SK-N-SH (cell line): ENCODE results near the gene CASZ1. TPM values are rescaled to one million over a fixed set of nuclear protein-coding genes. Genes with fewer than 3 reads are reported as not detected.

ENCODE experiments used
- CTCF ChIA-PET: fragments of 300-600, 350-600 bp; formaldehyde crosslinking; extraction: SDS; loops from one replicate; lab custom pipeline; 2021; lab: Yijun Ruan, JAX
- POLR2A ChIA-PET: fragments of 350-600 bp; sonication (Branson Sonifier 250); formaldehyde crosslinking; extraction: SDS; loops from one replicate; lab custom pipeline; 2020; ENCODE audit warnings: antibody characterized with exemption, inconsistent platforms; lab: Yijun Ruan, JAX
- DNase-seq: peaks from one replicate; pipeline ENCODE4 v3.0.0; 2012
- H2AFZ ChIP-seq: fragments of 200-600 bp; sonication (generic); 2 replicates; pipeline ENCODE4 v1.8.1; 2016; ENCODE audit warnings: antibody characterized with exemption, mild to moderate bottlenecking, low read depth
- H3F3A ChIP-seq: fragments of 200-600 bp; sonication (generic); replicated peaks from 2 replicates; pipeline ENCODE3; 2016; ENCODE audit warnings: antibody characterized with exemption, mild to moderate bottlenecking; ENCODE audit not compliant: insufficient read depth
- H3K27ac ChIP-seq, 2 experiments: fragments of 200-500 bp in 1 of 2; fragments of 200-600 bp in 1 of 2; sonication (Bioruptor generic) in 1 of 2; sonication (generic), shearing (Covaris generic) in 1 of 2; 2 replicates each; pipeline versions ENCODE4 v1.5.1 to v1.6.1; 2014 to 2016; ENCODE audit warnings: low read depth in 2 of 2, inconsistent platforms in 1 of 2, low read length in 1 of 2, mild to moderate bottlenecking in 1 of 2, mixed read lengths in 1 of 2
- H3K27me3 ChIP-seq: fragments of 200-600 bp; sonication (generic), shearing (Covaris generic); 2 replicates; pipeline ENCODE4 v1.6.1; 2016; ENCODE audit warnings: mixed run types; ENCODE audit not compliant: insufficient read depth
- H3K36me3 ChIP-seq, 2 experiments: fragments of 200-500 bp in 1 of 2; fragments of 200-600 bp in 1 of 2; sonication (Bioruptor generic) in 1 of 2; sonication (generic) in 1 of 2; replicated peaks in 1 of 2; 2 replicates each; pipeline versions ENCODE3 to v1.5.1; 2014 to 2016; ENCODE audit warnings: low read length in 1 of 2, mild to moderate bottlenecking in 1 of 2; ENCODE audit not compliant: insufficient read depth in 2 of 2, control insufficient read depth in 1 of 2
- H3K4me1 ChIP-seq, 2 experiments: fragments of 200-500 bp in 1 of 2; fragments of 200-600 bp in 1 of 2; sonication (Bioruptor generic) in 1 of 2; sonication (generic), shearing (Covaris generic) in 1 of 2; 2 replicates each; pipeline versions ENCODE4 v1.5.1 to v1.6.1; 2014 to 2016; ENCODE audit warnings: low read depth in 1 of 2, low read length in 1 of 2, mixed run types in 1 of 2; ENCODE audit not compliant: insufficient read depth in 2 of 2, control insufficient read depth in 1 of 2
- H3K4me2 ChIP-seq: fragments of 200-600 bp; sonication (generic), shearing (Covaris generic); 2 replicates; pipeline ENCODE4 v1.6.1; 2017; ENCODE audit warnings: mixed run types
- H3K4me3 ChIP-seq, 2 experiments: fragments of 200-500 bp in 1 of 2; fragments of 200-600 bp in 1 of 2; sonication (Bioruptor generic) in 1 of 2; sonication (generic), shearing (Covaris generic) in 1 of 2; 2 replicates each; pipeline versions ENCODE4 v1.5.1 to v1.8.1; 2014 to 2016; ENCODE audit warnings: low read depth in 2 of 2, inconsistent platforms in 1 of 2, low read length in 1 of 2, mild to moderate bottlenecking in 1 of 2, mixed read lengths in 1 of 2, moderate library complexity in 1 of 2
- H3K79me2 ChIP-seq: fragments of 200-600 bp; sonication (generic); 2 replicates; pipeline ENCODE4 v1.8.1; 2017; ENCODE audit warnings: mild to moderate bottlenecking; ENCODE audit not compliant: insufficient read depth
- H3K9ac ChIP-seq: fragments of 200-600 bp; sonication (generic); 2 replicates; pipeline ENCODE4 v1.6.1; 2017; ENCODE audit warnings: mixed run types
- H3K9me2 ChIP-seq: fragments of 200-600 bp; sonication (generic); 2 replicates; pipeline ENCODE4 v1.6.1; 2017; ENCODE audit warnings: mixed run types
- H3K9me3 ChIP-seq: fragments of 200-600 bp; sonication (generic); 2 replicates; pipeline ENCODE4 v1.6.1; 2017; ENCODE audit warnings: mixed run types, mild to moderate bottlenecking, moderate library complexity
- H4K20me1 ChIP-seq: fragments of 200-600 bp; sonication (generic); 2 replicates; pipeline ENCODE4 v1.6.1; 2017; ENCODE audit warnings: mild to moderate bottlenecking, mixed run types; ENCODE audit not compliant: insufficient read depth
- CHD2 ChIP-seq: fragments of 150-350 bp; IDR thresholded peaks from 2 replicates; pipeline ENCODE4 v1.6.1; 2018; ENCODE audit warnings: low read length; ENCODE audit not compliant: partially characterized antibody
- ELF1 ChIP-seq: IDR thresholded peaks from 2 replicates; pipeline ENCODE4 v1.4.0; 2012
- EP300 ChIP-seq, 2 experiments: IDR thresholded peaks; 2 replicates each; pipeline versions ENCODE4 v1.4.0 to v1.6.1; 2012; ENCODE audit warnings: borderline replicate concordance in 1 of 2, low read depth in 1 of 2, low read length in 1 of 2
- EZH2phosphoT487 ChIP-seq: fragments of 200-600 bp; sonication (generic); IDR thresholded peaks from 2 replicates; pipeline ENCODE4 v1.6.1; 2017; ENCODE audit warnings: low read depth, mixed run types, mild to moderate bottlenecking, antibody characterized with exemption, moderate library complexity, borderline replicate concordance
- FOSL2 ChIP-seq: IDR thresholded peaks from 2 replicates; pipeline ENCODE4 v1.4.0; 2012; ENCODE audit warnings: low read depth, mild to moderate bottlenecking, moderate library complexity, borderline replicate concordance
- FOXJ3 ChIP-seq: sonication (generic); formaldehyde crosslinking; IDR thresholded peaks from 2 replicates; pipeline ENCODE4 v1.5.1; 2020; ENCODE audit warnings: mild to moderate bottlenecking, missing genetic modification reagents
- FOXM1 ChIP-seq: IDR thresholded peaks from 2 replicates; pipeline ENCODE4 v1.4.0; 2012; ENCODE audit warnings: low read depth, mild to moderate bottlenecking
- GABPA ChIP-seq: IDR thresholded peaks from 2 replicates; pipeline ENCODE4 v1.4.0; 2012; ENCODE audit warnings: low read depth, mild to moderate bottlenecking
- GATA2 ChIP-seq: sonication (generic); formaldehyde crosslinking; IDR thresholded peaks from 2 replicates; pipeline ENCODE4 v1.5.0; 2020; ENCODE audit warnings: mild to moderate bottlenecking, missing genetic modification reagents
- JUND ChIP-seq: IDR thresholded peaks from 2 replicates; pipeline ENCODE4 v1.4.0; 2012
- MEF2A ChIP-seq: IDR thresholded peaks from 2 replicates; pipeline ENCODE4 v1.4.0; 2012; ENCODE audit warnings: low read depth, borderline replicate concordance
- NFIC ChIP-seq: IDR thresholded peaks from 2 replicates; pipeline ENCODE4 v1.4.0; 2012; ENCODE audit warnings: borderline replicate concordance
- RAD21 ChIP-seq: IDR thresholded peaks from 2 replicates; pipeline ENCODE4 v1.6.1; 2012; ENCODE audit warnings: mild to moderate bottlenecking, low read length
- RXRA ChIP-seq: IDR thresholded peaks from 2 replicates; pipeline ENCODE4 v1.4.0; 2012; ENCODE audit warnings: low read depth, mild to moderate bottlenecking, borderline replicate concordance
- SIN3A ChIP-seq: IDR thresholded peaks from 2 replicates; pipeline ENCODE4 v1.6.1; 2012; ENCODE audit warnings: low read depth, mild to moderate bottlenecking, low read length, moderate library complexity, borderline replicate concordance
- TAF1 ChIP-seq: IDR thresholded peaks from 2 replicates; pipeline ENCODE4 v1.6.1; 2012; ENCODE audit warnings: low read depth, mild to moderate bottlenecking, low read length, moderate library complexity, borderline replicate concordance
- WGBS: methylation state at CpG from one replicate; pipeline ENCODE4 v1.1.6; 2017; ENCODE audit warnings: low lambda C conversion rate; 5-methylcytosine and 5-hydroxymethylcytosine counted together
- polyA plus RNA-seq, 3 experiments: library from polyadenylated mRNA; depleted of rRNA; stranded (reverse); fragments of >200 nt; gene quantifications; 2 replicates each; pipeline ENCODE4 v1.2.3, GENCODE V29; 2012
- TF ChIP-seq, protein P1 (sequence below): fragments of 200-600 bp; sonication (generic); IDR thresholded peaks from 2 replicates; pipeline ENCODE4 v1.6.1; 2017; ENCODE audit warnings: antibody characterized with exemption, mild to moderate bottlenecking, moderate library complexity
- TF ChIP-seq, protein P2 (sequence below): IDR thresholded peaks from 2 replicates; pipeline ENCODE4 v1.6.1; 2012; ENCODE audit warnings: mild to moderate bottlenecking, low read depth, low read length, moderate library complexity
- TF ChIP-seq, protein P3 (sequence below): IDR thresholded peaks from 2 replicates; pipeline ENCODE4 v1.4.0; 2012; ENCODE audit warnings: low read depth, borderline replicate concordance
- TF ChIP-seq, protein P4 (sequence below): IDR thresholded peaks from 2 replicates; pipeline ENCODE4 v1.4.0; 2012; ENCODE audit warnings: low read depth

CASZ1 gene
- polyA plus RNA-seq, 1 of the 3 experiments (the other 2 are of a cell fraction), result 0.51 TPM

DNA sequence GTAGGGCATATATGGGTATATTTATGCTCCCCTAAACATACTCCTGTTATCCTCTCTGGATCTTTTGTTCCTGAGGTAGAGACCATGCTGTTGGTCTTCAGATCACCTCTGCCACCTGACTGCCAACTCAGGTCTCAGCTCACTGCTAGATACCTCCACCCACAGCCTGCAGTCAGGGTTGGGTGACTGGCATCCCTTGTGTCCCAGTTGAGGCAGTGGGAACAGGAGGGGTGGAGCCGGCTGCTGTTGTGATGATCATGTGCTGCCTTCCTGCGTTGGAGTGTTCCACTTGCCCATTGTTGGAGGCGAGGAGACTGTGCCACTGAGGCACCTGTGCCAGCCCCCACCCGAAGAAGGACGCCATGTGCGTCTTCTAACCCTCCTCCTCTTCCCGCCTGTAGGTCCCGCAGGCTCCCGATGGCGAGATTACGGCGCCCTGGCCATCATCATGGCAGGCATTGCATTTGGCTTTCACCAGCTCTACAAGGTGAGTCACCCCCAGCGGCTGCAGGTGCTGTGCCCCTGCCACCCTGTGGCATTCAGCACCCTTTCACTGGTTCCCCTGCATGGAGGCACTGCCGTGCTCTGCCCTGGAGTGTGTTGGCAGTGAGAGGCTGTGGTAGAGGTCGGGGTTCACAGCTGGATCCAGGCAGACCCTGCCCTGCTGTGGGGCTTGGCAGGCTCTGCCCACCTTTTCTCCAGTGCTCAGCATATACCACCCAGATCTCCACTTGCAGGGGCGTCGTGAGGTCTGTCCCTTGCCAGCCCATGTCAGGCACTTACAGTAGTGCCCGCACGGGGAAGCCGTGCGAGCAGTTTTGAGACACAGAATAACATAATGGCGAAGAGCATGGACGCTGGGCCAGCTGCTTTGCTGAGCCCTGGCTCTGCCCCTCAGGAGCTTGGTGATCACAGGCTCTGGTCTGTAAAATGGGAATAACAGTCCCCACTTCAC, 178.2 kb downstream of the CASZ1 start (continued):
- TF ChIP-seq, protein P1, sequence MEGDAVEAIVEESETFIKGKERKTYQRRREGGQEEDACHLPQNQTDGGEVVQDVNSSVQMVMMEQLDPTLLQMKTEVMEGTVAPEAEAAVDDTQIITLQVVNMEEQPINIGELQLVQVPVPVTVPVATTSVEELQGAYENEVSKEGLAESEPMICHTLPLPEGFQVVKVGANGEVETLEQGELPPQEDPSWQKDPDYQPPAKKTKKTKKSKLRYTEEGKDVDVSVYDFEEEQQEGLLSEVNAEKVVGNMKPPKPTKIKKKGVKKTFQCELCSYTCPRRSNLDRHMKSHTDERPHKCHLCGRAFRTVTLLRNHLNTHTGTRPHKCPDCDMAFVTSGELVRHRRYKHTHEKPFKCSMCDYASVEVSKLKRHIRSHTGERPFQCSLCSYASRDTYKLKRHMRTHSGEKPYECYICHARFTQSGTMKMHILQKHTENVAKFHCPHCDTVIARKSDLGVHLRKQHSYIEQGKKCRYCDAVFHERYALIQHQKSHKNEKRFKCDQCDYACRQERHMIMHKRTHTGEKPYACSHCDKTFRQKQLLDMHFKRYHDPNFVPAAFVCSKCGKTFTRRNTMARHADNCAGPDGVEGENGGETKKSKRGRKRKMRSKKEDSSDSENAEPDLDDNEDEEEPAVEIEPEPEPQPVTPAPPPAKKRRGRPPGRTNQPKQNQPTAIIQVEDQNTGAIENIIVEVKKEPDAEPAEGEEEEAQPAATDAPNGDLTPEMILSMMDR, result no peak
- TF ChIP-seq RXRA (no peak), MEF2A (no peak), NFIC (no peak), JUND (no peak), FOXJ3 (no peak), GABPA (no peak)
- TF ChIP-seq, protein P2, sequence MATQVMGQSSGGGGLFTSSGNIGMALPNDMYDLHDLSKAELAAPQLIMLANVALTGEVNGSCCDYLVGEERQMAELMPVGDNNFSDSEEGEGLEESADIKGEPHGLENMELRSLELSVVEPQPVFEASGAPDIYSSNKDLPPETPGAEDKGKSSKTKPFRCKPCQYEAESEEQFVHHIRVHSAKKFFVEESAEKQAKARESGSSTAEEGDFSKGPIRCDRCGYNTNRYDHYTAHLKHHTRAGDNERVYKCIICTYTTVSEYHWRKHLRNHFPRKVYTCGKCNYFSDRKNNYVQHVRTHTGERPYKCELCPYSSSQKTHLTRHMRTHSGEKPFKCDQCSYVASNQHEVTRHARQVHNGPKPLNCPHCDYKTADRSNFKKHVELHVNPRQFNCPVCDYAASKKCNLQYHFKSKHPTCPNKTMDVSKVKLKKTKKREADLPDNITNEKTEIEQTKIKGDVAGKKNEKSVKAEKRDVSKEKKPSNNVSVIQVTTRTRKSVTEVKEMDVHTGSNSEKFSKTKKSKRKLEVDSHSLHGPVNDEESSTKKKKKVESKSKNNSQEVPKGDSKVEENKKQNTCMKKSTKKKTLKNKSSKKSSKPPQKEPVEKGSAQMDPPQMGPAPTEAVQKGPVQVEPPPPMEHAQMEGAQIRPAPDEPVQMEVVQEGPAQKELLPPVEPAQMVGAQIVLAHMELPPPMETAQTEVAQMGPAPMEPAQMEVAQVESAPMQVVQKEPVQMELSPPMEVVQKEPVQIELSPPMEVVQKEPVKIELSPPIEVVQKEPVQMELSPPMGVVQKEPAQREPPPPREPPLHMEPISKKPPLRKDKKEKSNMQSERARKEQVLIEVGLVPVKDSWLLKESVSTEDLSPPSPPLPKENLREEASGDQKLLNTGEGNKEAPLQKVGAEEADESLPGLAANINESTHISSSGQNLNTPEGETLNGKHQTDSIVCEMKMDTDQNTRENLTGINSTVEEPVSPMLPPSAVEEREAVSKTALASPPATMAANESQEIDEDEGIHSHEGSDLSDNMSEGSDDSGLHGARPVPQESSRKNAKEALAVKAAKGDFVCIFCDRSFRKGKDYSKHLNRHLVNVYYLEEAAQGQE, result no peak

DNA sequence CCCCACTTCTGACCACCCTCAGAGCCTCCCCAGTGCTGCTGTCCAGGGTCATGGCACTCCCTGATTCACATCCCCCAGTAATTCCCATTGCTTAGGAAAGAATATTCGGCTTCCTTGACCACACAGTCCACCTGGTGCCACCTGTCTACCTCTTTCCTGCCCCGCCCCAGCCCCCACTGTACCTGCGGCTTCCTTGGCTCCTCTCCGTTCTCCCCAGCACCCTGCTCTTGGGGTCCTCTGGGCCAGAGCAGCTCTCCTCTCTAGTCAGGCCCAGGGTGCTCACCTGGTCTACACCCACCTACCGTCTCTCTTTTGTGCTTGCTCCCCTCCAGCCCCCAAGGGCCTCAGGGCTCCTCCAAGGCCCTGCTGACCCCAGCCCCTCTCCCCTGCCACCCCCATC, 179.1 kb downstream of the CASZ1 start:
- no peaks in the 10 kb centered on the region for H3K27me3 ChIP-seq
- H3K4me3 ChIP-seq, result no peak overlapping the region
- ChIA-PET CTCF (no interaction called here), POLR2A (no interaction called here)
- no peaks in the 10 kb centered on the region for H4K20me1 ChIP-seq
- H3F3A ChIP-seq, result no peaks in the 10 kb centered on the region
- no peak overlapping the region for H3K27ac ChIP-seq
- no peaks in the 10 kb centered on the region for H3K79me2 ChIP-seq
- no peaks in the 10 kb centered on the region for H3K9me3 ChIP-seq
- DNase-seq, result no peak
- peaks cover 0 to 8% of the 10 kb centered on the region in 2 experiments; a peak in 1 of 4 replicates for H3K4me1 ChIP-seq
- H2AFZ ChIP-seq, result no peak overlapping the region
- H3K4me2 ChIP-seq, result no peak overlapping the region
- no peak overlapping the region for H3K9ac ChIP-seq
- no peaks in the 10 kb centered on the region for H3K9me2 ChIP-seq
- H3K36me3 ChIP-seq, result peaks cover 0 to 3% of the 10 kb centered on the region in 2 experiments
- WGBS, result 93% methylated on average over 5 of the region's 5 CpGs
- TF ChIP-seq NFIC (no peak), CHD2 (no peak), JUND (no peak), RXRA (no peak), GATA2 (no peak), FOSL2 (no peak), RAD21 (no peak), EZH2phosphoT487 (no peak), FOXM1 (no peak), EP300 (IDR thresholded peaks at IDR 0.05; ENCODE audit: borderline replicate concordance in 1 of 2, low read depth in 1 of 2, low read length in 1 of 2) (no peak), SIN3A (no peak), ELF1 (no peak), GABPA (no peak), TAF1 (no peak)
- TF ChIP-seq, protein P2, result no peak
- TF ChIP-seq, protein P3, sequence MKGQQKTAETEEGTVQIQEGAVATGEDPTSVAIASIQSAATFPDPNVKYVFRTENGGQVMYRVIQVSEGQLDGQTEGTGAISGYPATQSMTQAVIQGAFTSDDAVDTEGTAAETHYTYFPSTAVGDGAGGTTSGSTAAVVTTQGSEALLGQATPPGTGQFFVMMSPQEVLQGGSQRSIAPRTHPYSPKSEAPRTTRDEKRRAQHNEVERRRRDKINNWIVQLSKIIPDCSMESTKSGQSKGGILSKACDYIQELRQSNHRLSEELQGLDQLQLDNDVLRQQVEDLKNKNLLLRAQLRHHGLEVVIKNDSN, result no peak
- TF ChIP-seq, protein P4, sequence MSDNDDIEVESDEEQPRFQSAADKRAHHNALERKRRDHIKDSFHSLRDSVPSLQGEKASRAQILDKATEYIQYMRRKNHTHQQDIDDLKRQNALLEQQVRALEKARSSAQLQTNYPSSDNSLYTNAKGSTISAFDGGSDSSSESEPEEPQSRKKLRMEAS, result no peak
